ENCODE data around the gene SERF2.
"Not testable (repeated sequence)": the region's sequence is repeated elsewhere in the genome, so short reads cannot be mapped to it uniquely, and the experiment has no call there.

SERF2 gene

GRCh38 chr15:43791993-43792760 is at the start of gene SERF2:
Gene SERF2 (plus strand): TSS chr15:43792320. CDS start chr15:43792377, 57 bp downstream.
- H3K4me3 Mint-ChIP-seq: peak within 1 kb of the TSS; percentile 96
- H3K27me3 Mint-ChIP-seq: no peaks in the 10 kb centered on the region
- peak within 1 kb of the TSS; percentile 99 for H3K27ac Mint-ChIP-seq
- DNase-seq: peak; percentile 100
- H3K4me1 Mint-ChIP-seq (ENCODE audit: low read depth): peaks cover 42% of the 10 kb centered on the region
- no peaks in the 10 kb centered on the region for H3K9me3 Mint-ChIP-seq
- peaks cover 51% of the 10 kb centered on the region for H3K36me3 Mint-ChIP-seq (ENCODE audit: low read depth)

GRCh38 chr15:43746245-43746902 is 45.7 kb upstream of the SERF2 start, which contains the start of gene PDIA3:
Gene PDIA3 (plus strand): TSS chr15:43746438. CDS start chr15:43746540, 102 bp downstream.
- H3K9me3 Mint-ChIP-seq, H3K27me3 Mint-ChIP-seq: not testable (repeated sequence)
- H3K4me1 Mint-ChIP-seq (ENCODE audit: low read depth): peaks cover 36% of the 10 kb centered on the region
- peak within 1 kb of the TSS; percentile 98 for H3K27ac Mint-ChIP-seq
- H3K36me3 Mint-ChIP-seq (ENCODE audit: low read depth): peaks cover 30% of the 10 kb centered on the region
- DNase-seq: peak; percentile 93
- H3K4me3 Mint-ChIP-seq: peak within 1 kb of the TSS; percentile 90

DNA sequence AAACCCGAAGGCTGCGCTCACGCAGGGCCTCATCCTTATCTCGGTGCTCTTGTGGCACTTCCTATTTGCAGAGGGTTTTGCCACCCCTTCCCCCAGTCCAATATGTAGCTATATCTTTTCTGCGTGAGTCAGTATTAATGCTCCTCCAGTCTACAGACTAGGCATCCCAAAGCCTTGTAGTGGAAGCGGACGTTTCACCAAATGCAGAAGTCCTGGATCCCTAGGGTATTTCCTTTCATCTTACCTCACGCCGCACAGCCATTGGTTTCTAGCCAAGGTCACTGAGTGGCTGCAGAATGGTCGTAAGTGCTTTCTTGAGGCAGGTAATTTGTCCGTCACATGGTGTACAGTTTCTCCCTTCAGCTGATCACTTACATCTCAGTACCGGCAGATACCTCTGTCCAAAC is 45.2 kb upstream of the SERF2 start:
- not testable (repeated sequence) for DNase-seq, H3K9me3 Mint-ChIP-seq, H3K27me3 Mint-ChIP-seq
- Mint-ChIP-seq H3K4me1 (ENCODE audit: low read depth) (peaks cover 41% of the 10 kb centered on the region), H3K27ac (peak overlapping the region; percentile 98), H3K36me3 (ENCODE audit: low read depth) (peaks cover 36% of the 10 kb centered on the region), H3K4me3 (peak overlapping the region; percentile 90)

DNA sequence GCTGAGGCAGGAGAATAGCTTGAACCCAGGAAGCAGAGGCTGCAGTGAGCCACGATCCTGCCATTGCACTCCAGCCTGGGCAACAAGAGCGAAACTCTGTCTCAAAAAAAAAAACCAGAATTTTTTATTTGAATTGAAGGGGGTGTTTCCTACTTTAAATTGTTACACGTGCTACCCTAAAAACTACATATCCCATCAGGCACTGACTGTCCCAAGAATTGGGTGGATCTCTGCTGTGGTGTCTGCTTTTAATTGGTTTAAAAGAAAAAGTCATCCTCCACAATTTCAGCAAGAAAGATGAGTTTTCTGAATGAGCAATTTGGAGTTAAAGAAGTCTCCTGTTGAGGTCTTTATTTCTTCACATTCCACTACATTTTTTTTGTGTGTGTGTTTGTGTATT is 43.7 kb upstream of the SERF2 start:
- H3K4me1 Mint-ChIP-seq (ENCODE audit: low read depth): peaks cover 54% of the 10 kb centered on the region

GRCh38 chr15:43749690-43750345 is 42.3 kb upstream of the SERF2 start:
- Mint-ChIP-seq H3K27me3 (no peaks in the 10 kb centered on the region), H3K27ac (peak overlapping the region; percentile 98), H3K36me3 (ENCODE audit: low read depth) (peaks cover 64% of the 10 kb centered on the region), H3K4me1 (ENCODE audit: low read depth) (peaks cover 56% of the 10 kb centered on the region), H3K4me3 (peak overlapping the region; percentile 90), H3K9me3 (no peaks in the 10 kb centered on the region)
- peak; percentile 49 for DNase-seq

More for the DNA sequence above, 43.7 kb upstream of the SERF2 start:
- DNase-seq: no peak
- H3K27me3 Mint-ChIP-seq: no peaks in the 10 kb centered on the region
- peak overlapping the region; percentile 98 for H3K27ac Mint-ChIP-seq
- no peaks in the 10 kb centered on the region for H3K9me3 Mint-ChIP-seq
- peak overlapping the region; percentile 90 for H3K4me3 Mint-ChIP-seq
- H3K36me3 Mint-ChIP-seq (ENCODE audit: low read depth): peaks cover 50% of the 10 kb centered on the region

DNA sequence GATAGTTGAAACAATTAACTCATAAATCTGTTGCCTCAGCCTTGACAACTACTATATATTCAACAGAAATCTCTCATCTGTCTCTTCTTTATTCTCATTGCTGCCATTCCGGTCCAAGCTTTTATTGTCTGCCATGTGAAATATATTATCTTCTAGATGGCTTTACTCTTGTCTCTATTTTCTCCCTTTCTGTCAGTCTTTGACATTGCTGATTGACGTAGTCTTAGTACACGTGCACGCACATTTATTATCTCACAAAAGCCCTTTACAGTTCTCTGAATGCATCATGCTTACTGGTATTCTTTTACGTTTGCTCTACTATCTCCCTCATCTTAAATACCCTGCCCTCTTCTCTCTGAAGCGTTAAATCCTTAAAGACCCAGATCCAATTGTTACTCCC is 40.2 kb upstream of the SERF2 start:
- H3K4me1 Mint-ChIP-seq (ENCODE audit: low read depth): peaks cover 52% of the 10 kb centered on the region
- peaks cover 80% of the 10 kb centered on the region for H3K36me3 Mint-ChIP-seq (ENCODE audit: low read depth)
- H3K4me3 Mint-ChIP-seq: peak overlapping the region; percentile 14
- H3K27ac Mint-ChIP-seq: peak overlapping the region; percentile 98
- H3K27me3 Mint-ChIP-seq: no peaks in the 10 kb centered on the region
- no peak for DNase-seq
- H3K9me3 Mint-ChIP-seq: no peaks in the 10 kb centered on the region

GRCh38 chr15:43762824-43763223 is 29.3 kb upstream of the SERF2 start:
- peaks cover 4% of the 10 kb centered on the region for H3K4me1 Mint-ChIP-seq (ENCODE audit: low read depth)
- H3K27ac Mint-ChIP-seq: peak overlapping the region; percentile 75
- H3K27me3 Mint-ChIP-seq: no peaks in the 10 kb centered on the region
- H3K4me3 Mint-ChIP-seq: no peak overlapping the region
- peaks cover 94% of the 10 kb centered on the region for H3K36me3 Mint-ChIP-seq (ENCODE audit: low read depth)
- H3K9me3 Mint-ChIP-seq: no peaks in the 10 kb centered on the region
- DNase-seq: no peak

DNA sequence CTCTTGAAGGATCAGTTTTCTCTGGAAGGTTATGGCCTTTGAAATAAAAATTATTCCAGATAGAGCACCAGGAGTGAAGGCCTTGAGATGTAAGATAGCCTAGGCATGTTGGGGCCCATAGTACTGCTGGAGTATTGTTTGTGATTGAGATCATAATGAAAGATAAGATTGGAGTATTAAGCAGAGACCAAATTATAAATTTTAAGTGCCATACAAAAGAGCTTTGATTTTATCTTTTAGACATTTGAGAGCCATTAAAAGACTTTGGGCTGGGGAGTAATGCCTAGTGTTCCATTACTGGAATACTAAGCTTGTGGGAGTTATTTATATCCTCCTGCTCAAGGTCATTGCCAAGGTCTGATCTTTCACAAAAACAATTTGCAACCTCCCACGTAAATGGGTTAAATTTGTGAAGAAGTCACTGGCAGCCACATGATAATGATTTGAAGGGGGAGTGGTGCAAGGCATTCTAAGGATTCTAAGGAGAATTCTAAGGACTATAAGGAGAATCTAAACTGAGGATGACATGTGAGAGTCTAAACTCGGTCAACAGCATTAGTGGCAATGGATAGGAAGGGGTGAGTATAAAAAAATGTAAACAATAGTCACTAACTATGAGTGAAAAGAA is 28.2 kb upstream of the SERF2 start:
- Mint-ChIP-seq H3K27me3 (no peaks in the 10 kb centered on the region), H3K27ac (peak overlapping the region; percentile 38), H3K4me3 (no peak overlapping the region), H3K4me1 (ENCODE audit: low read depth) (peaks cover 6% of the 10 kb centered on the region), H3K36me3 (ENCODE audit: low read depth) (peaks cover 96% of the 10 kb centered on the region), H3K9me3 (no peaks in the 10 kb centered on the region)
- no peak for DNase-seq

- DNase-seq: peak; percentile 66
- peaks cover 2% of the 10 kb centered on the region for H3K4me1 Mint-ChIP-seq (ENCODE audit: low read depth)
- H3K27me3 Mint-ChIP-seq: no peaks in the 10 kb centered on the region
- H3K36me3 Mint-ChIP-seq (ENCODE audit: low read depth): peaks cover 98% of the 10 kb centered on the region
- H3K4me3 Mint-ChIP-seq: no peak overlapping the region
- H3K27ac Mint-ChIP-seq: peak overlapping the region; percentile 38
- no peaks in the 10 kb centered on the region for H3K9me3 Mint-ChIP-seq
Measured at GRCh38 chr15:43769584-43770228, 22.4 kb upstream of the SERF2 start.

GRCh38 chr15:43771816-43772215 is 20.3 kb upstream of the SERF2 start:
- DNase-seq: no peak
- H3K9me3 Mint-ChIP-seq: no peaks in the 10 kb centered on the region
- no peaks in the 10 kb centered on the region for H3K27me3 Mint-ChIP-seq
- H3K4me3 Mint-ChIP-seq: no peak overlapping the region
- peaks cover 11% of the 10 kb centered on the region for H3K4me1 Mint-ChIP-seq (ENCODE audit: low read depth)
- H3K27ac Mint-ChIP-seq: peak overlapping the region; percentile 71
- H3K36me3 Mint-ChIP-seq (ENCODE audit: low read depth): peaks cover 89% of the 10 kb centered on the region

- Mint-ChIP-seq H3K27ac (peak overlapping the region; percentile 8), H3K4me1 (ENCODE audit: low read depth) (peaks cover 18% of the 10 kb centered on the region), H3K9me3 (no peaks in the 10 kb centered on the region), H3K36me3 (ENCODE audit: low read depth) (peaks cover 83% of the 10 kb centered on the region), H3K27me3 (no peaks in the 10 kb centered on the region), H3K4me3 (no peak overlapping the region)
- no peak for DNase-seq
Measured at GRCh38 chr15:43772624-43773023, 19.5 kb upstream of the SERF2 start.

DNA sequence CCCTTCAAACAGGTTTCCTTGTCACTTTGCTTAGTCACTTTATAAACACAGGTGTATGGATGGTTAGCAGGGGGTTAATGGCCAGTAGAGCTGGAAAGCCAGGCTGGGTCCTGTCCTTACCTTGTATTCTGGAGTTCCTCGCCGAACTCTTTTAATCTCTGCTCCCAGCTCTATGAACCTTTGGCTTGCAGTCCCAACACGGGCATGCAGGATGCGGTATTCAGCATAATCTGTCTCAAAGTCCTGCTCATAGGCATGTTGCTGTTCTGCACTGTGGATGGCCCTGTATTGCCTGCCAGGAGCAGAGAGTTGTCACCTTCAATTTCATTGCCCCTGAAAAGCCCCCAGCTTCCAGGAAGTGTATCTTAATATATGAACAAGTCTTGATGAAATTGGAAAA is 18.1 kb upstream of the SERF2 start:
- Mint-ChIP-seq H3K9me3 (no peaks in the 10 kb centered on the region), H3K27ac (peak overlapping the region; percentile 72), H3K4me3 (no peak overlapping the region), H3K4me1 (ENCODE audit: low read depth) (peaks cover 26% of the 10 kb centered on the region), H3K27me3 (no peaks in the 10 kb centered on the region), H3K36me3 (ENCODE audit: low read depth) (peaks cover 68% of the 10 kb centered on the region)
- no peak for DNase-seq

DNA sequence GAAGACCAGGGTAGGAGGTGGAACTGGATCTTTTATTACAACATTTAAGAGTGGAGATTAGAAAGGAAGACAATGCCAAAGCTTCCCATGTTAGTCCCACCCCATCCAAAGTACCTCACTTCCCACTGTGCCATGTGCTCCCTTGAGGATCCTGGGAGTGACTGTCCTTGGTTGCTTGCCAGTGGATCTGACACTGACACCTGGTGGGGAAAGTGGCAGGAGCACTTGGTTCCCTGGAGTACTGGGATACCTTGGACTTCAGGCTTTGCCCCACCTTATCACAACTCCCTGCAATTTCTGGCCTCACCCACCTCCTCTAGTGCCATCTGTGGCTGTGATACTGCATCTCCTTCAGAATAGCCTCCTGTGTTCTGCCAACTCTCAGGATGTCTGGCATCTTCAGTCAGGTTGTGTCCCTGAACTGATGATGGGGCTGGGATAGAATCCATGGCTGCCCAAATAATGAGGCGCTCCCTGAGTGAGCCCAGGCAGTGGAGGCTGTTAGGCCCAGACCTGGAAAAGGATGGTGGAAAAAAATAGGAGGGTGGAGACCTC is 16.6 kb upstream of the SERF2 start:
- Mint-ChIP-seq H3K4me3 (peak overlapping the region; percentile 83), H3K9me3 (no peaks in the 10 kb centered on the region), H3K27ac (peak overlapping the region; percentile 31), H3K4me1 (ENCODE audit: low read depth) (peaks cover 30% of the 10 kb centered on the region), H3K36me3 (ENCODE audit: low read depth) (peaks cover 54% of the 10 kb centered on the region), H3K27me3 (no peaks in the 10 kb centered on the region)
- DNase-seq: no peak
